GM18499 (cell line): ENCODE measurements around the gene SORCS2.

ENCODE experiments used
- ATAC-seq: cut with Tn5 transposase; IDR thresholded peaks from one replicate; pipeline ENCODE4 v1.9.1; 2021; ENCODE audit warnings: moderate number of reproducible peaks; ENCODE audit not compliant: insufficient read depth, unreplicated experiment

Gene SORCS2

DNA sequence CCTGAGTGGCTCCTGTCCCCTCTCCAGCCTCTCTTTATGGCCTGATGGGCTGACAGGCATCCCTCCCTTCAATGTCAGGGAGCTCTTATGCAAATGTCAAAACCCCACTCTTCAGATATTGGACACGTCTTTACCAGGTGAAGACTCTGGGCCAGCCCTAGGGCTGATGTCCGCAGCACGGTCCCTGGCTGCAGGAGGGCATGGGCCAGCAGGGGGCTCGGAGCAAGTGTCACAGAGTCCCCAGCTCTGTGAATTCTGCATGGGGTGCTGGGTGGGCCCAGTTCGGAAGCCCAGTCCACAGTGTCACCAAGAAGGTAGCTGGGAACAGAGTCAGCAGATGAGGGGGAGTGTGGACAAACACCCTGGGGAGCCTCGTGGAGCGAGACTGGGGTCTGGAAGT is 282.0 kb downstream of the SORCS2 start:
- ATAC-seq: no peak

GRCh38 chr4:7475207-7475606 is 282.9 kb downstream of the SORCS2 start:
- ATAC-seq: no peak

DNA sequence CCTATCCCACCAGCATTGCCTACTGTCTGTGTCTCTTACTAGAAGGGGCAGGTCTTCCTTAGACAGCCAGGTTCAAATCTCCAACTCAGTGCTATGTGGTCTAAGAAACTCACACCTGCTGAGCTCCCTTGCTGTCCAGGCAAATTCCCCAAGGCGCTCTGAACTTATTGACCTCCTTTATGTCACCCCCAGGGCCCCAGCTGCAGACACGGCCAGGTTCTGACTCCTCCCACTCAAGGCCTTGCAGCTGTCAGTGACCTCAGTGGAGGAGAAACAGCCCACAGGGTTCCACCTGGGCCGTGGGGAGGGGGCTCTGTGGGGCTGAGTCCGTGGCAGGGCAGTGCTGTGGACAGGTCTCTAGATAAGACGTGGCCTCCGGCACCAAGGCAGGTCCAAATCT is 284.5 kb downstream of the SORCS2 start:
- no peak for ATAC-seq

DNA sequence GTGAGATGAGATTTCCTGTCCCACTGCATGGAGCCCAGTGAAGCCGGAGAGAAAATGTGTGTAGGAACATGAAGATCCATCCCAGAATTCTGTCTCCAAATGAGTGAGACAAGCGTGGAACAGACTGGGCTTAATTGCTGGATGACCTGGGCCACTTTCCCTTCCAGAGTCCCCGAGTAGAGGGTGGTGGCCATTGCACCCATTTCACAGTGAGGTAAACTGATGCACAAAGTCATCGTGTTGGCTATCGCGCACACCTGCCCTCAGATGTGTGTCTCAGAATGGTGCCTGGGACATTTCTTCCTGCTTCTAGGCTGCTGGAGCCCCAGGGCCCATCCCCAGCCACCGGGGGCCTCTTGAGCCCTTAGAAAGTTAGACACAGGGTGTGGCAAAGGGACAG is 285.4 kb downstream of the SORCS2 start:
- ATAC-seq: no peak

DNA sequence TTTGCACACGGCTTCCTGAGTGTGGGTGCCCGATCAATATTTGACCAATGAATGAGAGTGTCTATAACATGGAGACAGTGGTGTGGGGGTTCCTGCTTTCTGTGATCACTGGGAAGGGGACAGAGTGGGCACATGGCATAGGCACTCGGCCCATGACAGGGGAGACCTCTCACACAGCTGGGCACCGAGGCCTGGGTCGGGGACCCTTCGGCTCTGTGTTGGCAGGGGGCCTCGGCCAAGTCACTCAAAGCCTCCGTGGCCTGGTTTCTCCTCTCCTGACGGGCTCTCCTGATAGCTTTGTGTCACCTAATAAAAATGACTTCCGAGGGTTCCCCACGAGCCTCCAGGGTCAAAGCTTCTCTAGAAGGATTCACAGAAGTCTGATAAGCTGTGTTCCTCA is 286.3 kb downstream of the SORCS2 start:
- no peak for ATAC-seq

DNA sequence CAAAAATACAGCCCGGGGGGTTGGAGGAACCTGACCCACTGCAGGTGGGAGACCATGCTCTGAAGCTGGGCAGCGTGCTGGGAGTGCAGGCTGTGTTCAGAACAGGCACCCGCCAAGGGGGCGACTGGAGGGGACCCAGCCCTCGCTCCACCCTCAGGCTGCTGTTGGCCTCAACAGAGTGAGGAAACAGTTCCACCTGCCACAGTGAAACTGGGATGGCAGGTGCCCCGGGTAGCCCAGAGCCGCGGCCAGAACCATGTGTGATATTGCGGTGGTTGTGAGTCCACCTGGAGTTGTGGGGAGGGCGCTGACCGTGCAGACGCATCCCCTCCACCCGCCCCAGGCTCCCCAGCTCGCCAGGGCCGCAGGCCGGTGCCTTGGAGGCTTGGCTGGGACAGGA is 288.1 kb downstream of the SORCS2 start:
- no peak for ATAC-seq

DNA sequence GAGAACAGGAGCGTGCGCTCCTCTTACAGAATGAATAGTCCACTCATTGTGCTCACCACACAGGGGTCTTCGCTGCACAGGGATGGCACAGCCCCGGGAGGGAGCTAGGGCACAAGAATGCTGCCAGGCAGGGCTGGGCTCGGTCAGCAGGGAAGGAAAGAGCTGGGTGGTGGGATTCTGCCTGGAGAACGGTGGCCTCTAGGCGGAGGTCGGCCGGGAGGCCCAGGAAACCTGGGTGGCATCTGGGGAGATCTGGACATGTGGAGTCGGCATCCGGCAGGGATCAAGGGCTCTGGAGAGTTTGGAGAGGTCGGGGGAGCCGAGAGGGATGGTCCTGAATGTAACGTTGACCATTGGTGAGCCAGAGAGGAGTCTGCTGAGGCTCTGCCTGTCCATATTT is 288.9 kb downstream of the SORCS2 start:
- no peak for ATAC-seq

DNA sequence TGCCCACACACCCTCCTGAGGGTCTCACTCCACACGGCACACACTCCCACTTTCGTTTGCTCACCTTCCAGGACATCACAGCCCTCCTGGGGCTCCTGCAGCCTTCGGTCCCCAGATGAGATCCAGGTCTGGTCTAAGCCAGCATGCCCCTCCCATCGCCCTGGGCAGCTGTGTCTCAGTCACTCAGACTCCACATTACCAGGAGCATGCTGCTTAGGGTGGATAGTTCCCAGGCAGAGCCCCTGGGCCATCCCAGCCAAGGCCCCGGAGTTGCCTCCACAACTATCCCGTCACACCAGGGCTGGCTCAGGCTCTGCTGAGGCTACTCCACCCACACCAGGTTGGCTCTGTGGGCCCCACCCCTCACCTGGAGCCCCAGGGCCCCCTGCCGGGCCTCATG is 292.8 kb downstream of the SORCS2 start:
- no peak for ATAC-seq

- no peak for ATAC-seq
These were observed 293.8 kb downstream of the SORCS2 start for GRCh38 chr4:7486101-7486500.

GRCh38 chr4:7487502-7487901 is 295.2 kb downstream of the SORCS2 start:
- no peak for ATAC-seq

GRCh38 chr4:7487998-7488671 is 295.8 kb downstream of the SORCS2 start:
- ATAC-seq: no peak

GRCh38 chr4:7491915-7492314 is 299.6 kb downstream of the SORCS2 start:
- no peak for ATAC-seq

DNA sequence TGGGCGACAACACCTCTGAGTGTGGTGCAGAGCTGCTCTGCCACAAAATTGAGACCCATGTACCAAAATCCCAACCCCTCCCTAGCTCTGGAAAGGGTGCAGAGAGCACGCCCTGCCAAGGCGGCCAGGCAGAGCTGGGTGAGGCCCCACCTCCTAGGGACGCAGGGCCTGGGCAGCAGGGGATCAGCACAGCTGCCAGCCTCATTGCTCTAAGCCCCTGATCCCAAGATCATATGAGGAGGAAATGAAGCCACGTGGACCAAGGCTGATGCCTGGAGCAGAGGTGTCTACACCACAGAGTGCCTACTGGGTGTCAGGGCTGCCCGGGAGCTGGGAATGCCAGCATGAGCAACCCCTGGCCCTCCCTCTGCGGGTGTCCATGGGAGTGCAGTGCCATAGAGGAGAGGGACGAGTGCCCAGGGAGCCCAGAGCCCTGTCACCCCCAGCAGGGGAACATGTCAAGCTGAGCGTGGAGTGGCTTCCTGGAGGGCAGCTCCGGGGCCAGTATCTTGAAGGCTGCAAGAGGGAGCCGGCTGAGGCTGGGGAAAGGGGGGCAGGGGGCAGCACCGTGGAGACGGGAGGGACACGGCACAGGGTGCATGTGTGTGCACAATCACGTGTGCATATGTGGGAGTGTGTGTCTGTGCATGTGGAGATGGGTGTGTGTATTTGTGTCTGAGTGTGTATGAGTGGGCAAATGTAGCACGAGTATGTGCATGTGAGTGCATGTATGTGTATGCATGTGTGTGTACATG is 306.3 kb downstream of the SORCS2 start:
- ATAC-seq: no peak

DNA sequence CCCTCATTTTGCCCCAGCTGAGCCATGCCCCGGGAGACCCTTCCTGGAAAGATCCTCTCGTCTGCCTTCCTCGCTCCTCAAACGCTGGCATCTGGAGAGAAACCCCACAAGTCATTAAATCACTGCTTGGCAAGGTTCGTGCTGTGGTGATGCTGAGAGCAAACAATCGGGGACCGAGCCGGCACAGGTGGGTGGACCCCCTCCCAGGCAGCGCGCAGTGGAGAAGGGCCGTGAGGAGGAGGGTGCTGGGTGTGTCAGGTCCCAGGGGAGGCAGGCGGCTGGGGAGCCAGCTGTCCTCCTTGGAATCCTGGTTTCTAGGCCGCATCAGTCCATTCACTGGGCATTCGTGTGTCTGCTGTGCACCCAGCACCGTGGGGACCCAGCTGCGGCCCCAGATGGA is 307.3 kb downstream of the SORCS2 start:
- ATAC-seq: no peak

DNA sequence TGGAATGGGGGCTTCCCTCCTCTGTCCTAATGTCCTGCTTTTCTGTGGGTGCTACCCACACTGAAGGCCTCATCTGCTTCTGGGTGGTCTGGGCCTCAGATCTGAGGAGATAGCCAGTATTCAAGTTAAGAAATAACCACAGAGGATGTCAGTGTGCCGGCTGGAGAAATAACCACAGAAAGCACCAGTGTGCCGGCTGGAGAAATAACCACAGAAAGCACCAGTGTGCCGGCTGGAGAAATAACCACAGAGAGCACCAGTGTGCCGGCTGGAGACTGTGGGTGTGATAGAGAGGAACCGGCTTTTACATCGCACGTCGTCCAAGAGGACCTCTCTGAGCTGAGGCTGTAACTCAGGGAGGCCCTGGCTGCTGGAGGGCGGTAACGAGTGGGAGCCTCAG is 308.1 kb downstream of the SORCS2 start:
- no peak for ATAC-seq

DNA sequence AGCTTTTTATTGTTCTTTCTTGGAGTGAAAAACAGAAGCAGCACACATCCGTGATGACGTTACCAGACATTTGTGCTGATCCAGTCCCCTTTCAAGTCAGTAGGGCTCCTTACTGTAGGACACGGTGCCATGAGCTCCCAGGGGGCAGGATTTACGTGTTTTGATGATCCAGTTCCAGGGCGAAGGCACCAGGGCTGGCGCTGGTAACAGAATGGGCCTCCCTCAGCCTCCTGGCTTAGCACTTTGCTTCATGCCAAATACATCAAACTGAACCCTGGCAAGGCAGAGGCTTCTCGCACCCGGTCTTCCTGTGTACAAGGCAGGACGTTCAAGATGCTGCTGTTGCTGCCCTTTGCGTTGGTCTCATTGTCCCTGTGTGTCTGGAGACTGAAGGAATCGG is 309.0 kb downstream of the SORCS2 start:
- ATAC-seq: no peak

DNA sequence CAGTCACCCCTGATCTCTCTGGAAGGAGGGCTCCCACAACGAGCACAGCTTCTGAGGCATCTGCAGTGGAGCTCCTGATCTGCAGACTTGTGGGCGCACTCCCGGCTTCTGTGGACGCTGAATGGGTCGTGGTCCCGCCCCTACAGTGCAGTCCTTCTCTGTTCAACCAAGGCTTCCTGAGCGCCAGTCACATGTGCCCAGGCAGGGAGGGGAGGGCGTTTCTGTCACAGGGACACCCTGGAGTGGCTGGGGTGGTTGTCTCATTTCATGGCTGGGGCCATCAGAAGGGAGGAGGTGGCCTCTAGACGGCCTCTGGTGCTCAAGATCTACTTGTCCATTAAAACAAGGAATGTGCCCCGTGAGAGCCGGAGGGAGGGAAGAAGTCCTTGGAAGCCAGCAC is 309.5 kb downstream of the SORCS2 start:
- ATAC-seq: no peak

DNA sequence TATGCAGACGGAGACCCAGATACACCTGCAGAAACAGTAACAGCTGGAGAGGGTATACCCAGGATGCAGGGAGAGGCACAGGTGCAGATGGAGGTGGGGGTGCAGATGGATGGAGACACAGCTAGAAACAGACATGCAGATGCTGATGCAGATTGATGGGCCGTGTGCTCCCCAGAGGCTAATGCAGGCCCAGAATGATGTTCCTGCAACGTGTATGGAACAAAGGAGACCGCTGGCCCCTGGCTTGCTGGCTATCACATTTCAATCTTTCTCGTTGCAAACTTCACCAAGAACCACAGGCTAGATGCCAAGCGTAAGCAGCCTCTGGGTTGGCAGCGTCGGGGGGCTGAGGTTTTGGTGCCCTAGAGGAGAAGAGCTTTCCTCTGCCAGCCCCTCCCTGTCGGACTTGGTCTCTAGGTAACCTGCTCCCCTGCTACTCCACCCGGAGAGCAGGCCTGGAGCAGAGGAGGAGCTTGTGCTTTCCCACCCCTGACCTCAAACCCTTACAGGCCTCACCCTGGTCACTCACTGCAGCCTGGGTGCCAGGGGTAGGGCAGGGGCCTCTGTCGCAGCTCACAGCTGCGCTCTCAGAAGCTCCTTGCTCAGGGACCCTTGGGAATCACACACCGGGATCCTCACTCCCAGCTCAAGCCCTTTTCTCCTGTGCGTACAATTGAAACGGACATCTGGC is 311.4 kb downstream of the SORCS2 start:
- ATAC-seq: no peak

DNA sequence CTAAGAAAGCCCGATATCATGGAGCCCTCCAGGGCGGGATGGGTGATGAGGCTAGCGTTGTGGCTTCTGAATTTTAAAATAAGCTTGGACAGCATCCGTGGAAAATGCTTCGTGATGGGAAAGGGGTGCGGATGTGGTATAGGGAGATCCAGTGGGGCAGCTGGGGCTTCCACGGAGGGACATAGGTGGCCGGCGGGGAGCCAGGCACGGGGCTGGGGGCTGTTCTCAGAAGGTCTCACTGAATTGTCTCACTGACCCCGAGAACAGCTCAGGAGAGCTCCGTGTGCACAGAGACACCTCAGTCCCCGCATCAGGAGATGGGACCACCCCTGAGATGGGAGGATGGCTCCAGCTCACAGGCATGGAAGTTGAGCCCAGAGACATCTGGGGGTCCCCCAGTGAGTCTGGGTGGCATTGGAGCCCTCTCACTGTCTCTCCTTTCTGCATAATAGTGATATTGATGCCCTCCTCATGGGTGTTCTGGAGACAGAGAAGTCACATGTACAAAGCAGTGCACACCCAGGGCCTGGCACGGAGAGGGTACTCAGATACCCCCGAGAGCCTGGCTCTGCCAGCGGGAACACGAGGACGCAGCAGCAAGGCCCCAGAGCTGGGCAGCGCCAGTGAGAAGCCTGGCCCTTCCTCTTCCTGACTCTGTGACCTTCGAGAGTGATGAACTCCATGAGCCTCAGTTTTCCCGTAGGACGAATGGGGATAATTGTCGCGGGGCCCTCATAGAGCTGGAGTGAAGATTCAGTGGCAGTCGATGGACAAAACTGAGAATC is 313.0 kb downstream of the SORCS2 start:
- no peak for ATAC-seq

DNA sequence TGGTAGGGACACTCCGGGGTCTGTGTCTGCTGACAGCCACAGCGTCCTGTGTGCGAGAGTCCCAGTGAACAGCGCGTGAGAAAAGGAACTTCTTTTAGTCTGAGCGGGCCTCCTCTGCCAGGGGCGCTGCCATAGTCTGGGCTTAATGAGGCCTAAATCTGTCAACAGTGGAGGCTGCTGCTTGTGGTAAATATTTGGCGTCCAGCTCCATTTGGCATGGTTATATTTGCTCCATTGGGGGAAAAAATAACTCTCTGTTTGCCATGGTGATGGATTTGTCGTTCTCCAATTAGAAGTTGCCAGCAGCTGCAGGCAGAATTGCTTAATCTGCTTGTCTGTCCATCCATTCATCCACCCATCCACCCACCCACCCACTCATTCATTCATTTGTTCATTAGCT is 313.8 kb downstream of the SORCS2 start:
- no peak for ATAC-seq

DNA sequence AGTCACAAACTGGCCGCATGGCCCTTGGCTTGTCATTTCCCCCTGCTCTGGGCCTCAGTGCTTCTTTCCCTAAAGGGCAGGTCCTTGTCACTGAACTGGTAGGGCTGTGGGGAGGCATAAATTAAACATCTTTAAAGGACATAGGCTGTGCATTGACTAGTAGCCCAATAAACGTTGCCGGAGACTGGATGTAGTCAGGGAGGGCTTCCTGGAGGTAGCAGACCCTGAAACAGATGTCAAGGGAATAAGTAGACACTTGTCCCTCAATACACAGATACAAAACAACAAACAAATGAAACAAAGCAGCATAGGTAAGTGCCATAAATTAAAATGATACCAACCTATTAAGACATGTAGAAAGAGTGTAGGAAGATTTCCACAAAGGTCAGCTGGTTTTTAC is 314.2 kb downstream of the SORCS2 start:
- no peak for ATAC-seq
